GM12875 (cell line): Measurements from ENCODE around the gene TMEM45A.
"Not testable (repeated sequence)": the region's sequence is repeated elsewhere in the genome, so short reads cannot be mapped to it uniquely, and the experiment has no call there.

Source experiments
- H3K4me3 ChIP-seq: one replicate; pipeline ENCODE4 v1.5.1; 2011; ENCODE audit warnings: low read depth, low read length, control low read depth
- TF ChIP-seq, protein P1 (sequence below): IDR thresholded peaks from 2 replicates; pipeline ENCODE4 v1.5.1; 2011; ENCODE audit warnings: low read depth, mild to moderate bottlenecking, control low read depth, inconsistent platforms, low read length, moderate library complexity, borderline replicate concordance; ENCODE audit not compliant: insufficient read depth

TMEM45A gene

DNA sequence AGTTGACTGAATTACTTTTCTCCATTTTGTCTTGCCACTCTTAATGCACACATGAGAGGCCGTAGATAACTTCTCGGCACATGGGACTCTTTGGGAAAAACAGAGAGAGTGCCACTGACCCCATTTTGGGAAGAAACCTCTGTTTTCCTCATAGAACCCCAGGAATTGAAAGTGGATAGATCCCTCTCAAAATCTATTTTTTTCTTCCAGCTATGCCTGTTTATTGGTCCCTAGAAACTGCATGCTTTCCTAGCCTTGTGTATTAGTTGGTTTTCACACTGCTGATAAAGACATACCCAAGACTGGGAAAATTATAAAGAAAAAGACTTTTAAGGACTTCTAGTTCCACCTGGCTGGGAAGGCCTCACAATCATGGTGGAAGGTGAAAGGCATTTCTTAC is 23.7 kb upstream of the TMEM45A start:
- no peak overlapping the region for H3K4me3 ChIP-seq
- TF ChIP-seq, protein P1, sequence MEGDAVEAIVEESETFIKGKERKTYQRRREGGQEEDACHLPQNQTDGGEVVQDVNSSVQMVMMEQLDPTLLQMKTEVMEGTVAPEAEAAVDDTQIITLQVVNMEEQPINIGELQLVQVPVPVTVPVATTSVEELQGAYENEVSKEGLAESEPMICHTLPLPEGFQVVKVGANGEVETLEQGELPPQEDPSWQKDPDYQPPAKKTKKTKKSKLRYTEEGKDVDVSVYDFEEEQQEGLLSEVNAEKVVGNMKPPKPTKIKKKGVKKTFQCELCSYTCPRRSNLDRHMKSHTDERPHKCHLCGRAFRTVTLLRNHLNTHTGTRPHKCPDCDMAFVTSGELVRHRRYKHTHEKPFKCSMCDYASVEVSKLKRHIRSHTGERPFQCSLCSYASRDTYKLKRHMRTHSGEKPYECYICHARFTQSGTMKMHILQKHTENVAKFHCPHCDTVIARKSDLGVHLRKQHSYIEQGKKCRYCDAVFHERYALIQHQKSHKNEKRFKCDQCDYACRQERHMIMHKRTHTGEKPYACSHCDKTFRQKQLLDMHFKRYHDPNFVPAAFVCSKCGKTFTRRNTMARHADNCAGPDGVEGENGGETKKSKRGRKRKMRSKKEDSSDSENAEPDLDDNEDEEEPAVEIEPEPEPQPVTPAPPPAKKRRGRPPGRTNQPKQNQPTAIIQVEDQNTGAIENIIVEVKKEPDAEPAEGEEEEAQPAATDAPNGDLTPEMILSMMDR, result no peak

DNA sequence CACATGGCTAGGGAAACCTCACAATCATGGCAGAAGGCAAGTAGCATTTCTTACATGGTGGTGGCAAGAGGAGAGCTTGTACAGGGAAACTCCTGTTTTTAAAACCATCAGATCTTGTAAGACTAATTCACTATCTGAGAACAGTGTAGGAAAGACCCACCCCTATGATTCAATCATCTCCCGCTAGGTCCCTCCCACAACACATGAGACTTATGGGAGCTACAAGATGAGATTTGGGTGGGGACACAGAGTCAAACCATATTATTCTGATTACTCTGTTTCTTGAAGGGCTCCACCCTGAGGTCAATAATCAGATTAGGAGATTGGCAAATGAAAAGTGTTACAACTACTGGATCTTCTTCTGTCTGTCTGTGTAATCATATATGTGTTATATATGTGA is 21.5 kb upstream of the TMEM45A start:
- H3K4me3 ChIP-seq, result no peak overlapping the region
- TF ChIP-seq, protein P1, result no peak

DNA sequence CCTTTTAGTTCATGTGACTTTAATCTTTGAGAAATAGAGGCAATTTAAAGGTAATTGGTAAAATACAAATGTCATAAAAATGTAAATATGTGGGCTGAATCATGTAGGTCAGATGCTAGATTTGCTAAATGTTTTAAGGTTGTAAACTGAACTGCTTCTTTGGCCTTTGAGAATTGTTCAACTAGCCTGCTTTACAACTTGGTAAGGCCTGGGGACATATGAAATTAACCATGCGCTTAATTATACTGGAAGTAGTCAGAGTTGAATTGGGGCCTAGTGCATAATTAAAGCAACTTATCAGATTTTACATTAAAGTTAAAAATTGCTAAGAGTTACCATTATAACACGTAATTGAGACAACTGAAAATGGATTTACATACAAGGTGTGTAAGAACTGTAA is 21.0 kb upstream of the TMEM45A start:
- TF ChIP-seq, protein P1, result no peak
- no peak overlapping the region for H3K4me3 ChIP-seq

DNA sequence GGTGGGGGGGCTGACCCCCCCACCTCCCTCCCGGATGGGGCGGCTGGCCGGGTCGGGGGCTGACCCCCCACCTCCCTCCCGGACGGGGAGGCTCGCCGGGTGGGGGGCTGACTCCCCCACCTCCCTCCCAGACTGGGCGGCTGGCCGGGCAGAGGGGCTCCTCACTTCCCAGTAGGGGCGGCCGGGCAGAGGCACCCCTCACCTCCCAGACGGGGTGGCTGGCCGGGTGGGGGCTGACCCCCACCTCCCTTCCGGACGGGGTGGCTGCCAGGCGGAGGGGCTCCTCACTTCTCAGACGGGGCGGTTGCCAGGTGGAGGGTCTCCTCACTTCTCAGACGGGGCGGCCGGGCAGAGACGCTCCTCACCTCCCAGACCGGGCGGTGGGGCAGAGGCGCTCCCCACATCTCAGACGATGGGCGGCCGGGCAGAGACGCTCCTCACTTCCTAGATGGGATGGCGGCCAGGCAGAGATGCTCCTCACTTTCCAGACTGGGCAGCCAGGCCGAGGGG is 14.5 kb upstream of the TMEM45A start:
- not testable (repeated sequence) for H3K4me3 ChIP-seq

DNA sequence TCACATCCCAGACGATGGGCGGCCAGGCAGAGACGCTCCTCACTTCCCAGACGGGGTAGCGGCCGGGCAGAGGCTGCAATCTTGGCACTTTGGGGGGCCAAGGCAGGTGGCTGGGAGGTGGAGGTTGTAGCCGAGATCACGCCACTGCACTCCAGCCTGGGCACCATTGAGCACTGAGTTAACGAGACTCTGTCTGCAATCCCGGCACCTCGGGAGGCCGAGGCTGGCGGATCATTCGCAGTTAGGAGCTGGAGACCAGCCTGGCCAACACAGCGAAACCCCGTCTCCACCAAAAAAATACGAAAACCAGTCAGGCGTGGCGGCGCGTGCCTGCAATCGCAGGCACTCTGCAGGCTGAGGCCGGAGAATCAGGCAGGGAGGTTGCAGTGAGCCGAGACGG is 13.9 kb upstream of the TMEM45A start:
- H3K4me3 ChIP-seq, result not testable (repeated sequence)

DNA sequence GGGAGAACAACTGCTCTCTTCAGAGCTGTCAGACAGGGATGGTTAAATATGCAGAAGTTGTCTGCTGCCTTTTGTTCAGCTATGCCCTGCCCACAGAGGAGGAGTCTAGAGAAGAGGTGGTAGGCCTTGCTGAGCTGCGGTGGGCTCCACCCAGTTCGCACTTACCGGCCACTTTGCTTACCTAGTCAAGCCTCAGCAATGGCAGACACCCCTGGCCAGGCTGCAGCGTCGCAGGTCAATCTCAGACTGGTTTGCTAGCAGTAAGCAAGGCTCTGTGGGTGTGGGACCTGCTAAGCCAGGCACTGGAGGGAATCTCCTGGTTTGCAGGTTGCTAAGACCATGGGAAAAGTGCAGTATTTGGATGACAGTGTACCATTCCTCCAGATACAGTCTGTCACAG is 12.3 kb upstream of the TMEM45A start:
- TF ChIP-seq, protein P1, result no peak

DNA sequence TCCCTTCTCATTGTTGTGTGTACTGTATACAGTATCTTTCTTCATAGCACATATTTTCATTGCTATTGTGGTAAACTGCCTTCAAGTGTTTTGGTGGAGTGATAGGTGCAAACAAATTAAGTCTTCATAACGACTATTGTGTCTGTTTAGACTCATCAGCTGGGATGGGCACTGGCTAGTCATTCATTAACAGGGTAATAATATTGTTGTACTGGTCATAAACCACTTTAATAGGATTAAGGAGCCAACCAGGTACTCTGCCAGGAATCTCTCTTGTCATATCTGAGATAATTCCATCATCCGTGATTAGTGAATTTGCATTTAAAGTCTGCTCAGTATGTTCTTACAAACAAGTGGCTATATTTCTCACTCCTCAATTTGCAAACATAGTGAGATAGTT is 10.2 kb upstream of the TMEM45A start:
- H3K4me3 ChIP-seq, result no peak overlapping the region
- TF ChIP-seq, protein P1, result no peak

More for the DNA sequence above, 12.3 kb upstream of the TMEM45A start:
- H3K4me3 ChIP-seq, result no peak overlapping the region

DNA sequence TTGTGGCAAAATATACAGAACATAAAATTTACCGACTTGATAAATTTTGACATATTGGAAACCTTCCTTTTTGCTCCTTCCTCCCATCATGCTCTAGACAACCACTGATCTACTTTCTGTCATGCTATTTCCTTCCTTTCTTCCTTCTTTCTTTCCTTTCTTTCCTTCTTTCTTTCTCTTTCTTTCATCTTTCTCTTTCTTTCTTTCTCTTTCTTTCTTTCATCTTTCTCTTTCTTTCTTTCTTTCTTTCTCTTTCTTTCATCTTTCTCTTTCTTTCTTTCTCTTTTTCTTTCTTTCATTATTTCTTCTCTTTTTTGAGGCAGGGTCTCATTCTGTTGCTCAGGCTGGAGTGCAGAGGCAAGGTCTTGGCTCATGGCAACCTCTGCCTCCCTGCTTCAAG is 8.9 kb upstream of the TMEM45A start:
- TF ChIP-seq, protein P1, result no peak

More for the DNA sequence above, 8.9 kb upstream of the TMEM45A start:
- no peak overlapping the region for H3K4me3 ChIP-seq
